HEK293 (cell line): ENCODE results near the gene RIPOR3.

ENCODE experiments used
- BCL11B ChIP-seq: fragments of 450-650 bp; formaldehyde crosslinking; IDR thresholded peaks from 2 replicates; pipeline ENCODE4 v1.5.1; 2016; ENCODE audit warnings: low read depth, missing biosample characterization, missing genetic modification characterization
- GFI1B ChIP-seq: fragments of 450-650 bp; formaldehyde crosslinking; IDR thresholded peaks from 2 replicates; pipeline ENCODE4 v1.5.1; 2016; ENCODE audit warnings: missing biosample characterization, missing genetic modification characterization
- HOXC10 ChIP-seq: sonication (generic); formaldehyde crosslinking; IDR thresholded peaks from 2 replicates; pipeline ENCODE4 v1.8.1; 2023; ENCODE audit warnings: mild to moderate bottlenecking, missing genetic modification reagents
- KLF7 ChIP-seq: fragments of 450-650 bp; formaldehyde crosslinking; IDR thresholded peaks from 2 replicates; pipeline ENCODE4 v1.5.1; 2016; ENCODE audit warnings: missing biosample characterization, missing genetic modification characterization, borderline replicate concordance
- KLF8 ChIP-seq: fragments of 450-650 bp; formaldehyde crosslinking; IDR thresholded peaks from 2 replicates; pipeline ENCODE4 v1.5.1; 2016; ENCODE audit warnings: missing biosample characterization, missing genetic modification characterization
- MYNN ChIP-seq: fragments of 450-650 bp; formaldehyde crosslinking; IDR thresholded peaks from 2 replicates; pipeline ENCODE4 v1.5.1; 2016; ENCODE audit warnings: missing biosample characterization, missing genetic modification characterization, borderline replicate concordance
- PRDM2 ChIP-seq: fragments of 450-650 bp; formaldehyde crosslinking; IDR thresholded peaks from 2 replicates; pipeline ENCODE4 v1.5.1; 2016; ENCODE audit warnings: missing biosample characterization, missing genetic modification characterization, borderline replicate concordance
- SP2 ChIP-seq: fragments of 450-650 bp; formaldehyde crosslinking; IDR thresholded peaks from 2 replicates; pipeline ENCODE4 v1.5.1; 2016; ENCODE audit warnings: missing biosample characterization, missing genetic modification characterization
- SP7 ChIP-seq: fragments of 450-650 bp; formaldehyde crosslinking; IDR thresholded peaks from 2 replicates; pipeline ENCODE4 v1.5.1; 2016; ENCODE audit warnings: missing biosample characterization, missing genetic modification characterization
- WT1 ChIP-seq: fragments of 450-650 bp; formaldehyde crosslinking; IDR thresholded peaks from 2 replicates; pipeline ENCODE4 v1.5.1; 2016; ENCODE audit warnings: missing biosample characterization, missing genetic modification characterization
- ZBTB20 ChIP-seq: fragments of 450-650 bp; formaldehyde crosslinking; IDR thresholded peaks from 2 replicates; pipeline ENCODE4 v1.5.1; 2016; ENCODE audit warnings: missing biosample characterization, missing genetic modification characterization
- ZBTB6 ChIP-seq: fragments of 450-650 bp; formaldehyde crosslinking; IDR thresholded peaks from 2 replicates; pipeline ENCODE4 v1.5.1; 2017; ENCODE audit warnings: missing biosample characterization, missing genetic modification characterization
- ZEB2 ChIP-seq: fragments of 450-650 bp; formaldehyde crosslinking; IDR thresholded peaks from 2 replicates; pipeline ENCODE4 v1.5.1; 2016; ENCODE audit warnings: missing biosample characterization, missing genetic modification characterization
- ZFHX2 ChIP-seq: fragments of 450-650 bp; formaldehyde crosslinking; conservative IDR thresholded peaks from 2 replicates; pipeline ENCODE4 v1.5.1; 2016; ENCODE audit warnings: missing biosample characterization, missing genetic modification characterization
- ZNF10 ChIP-seq: fragments of 450-650 bp; formaldehyde crosslinking; IDR thresholded peaks from 2 replicates; pipeline ENCODE4 v1.5.1; 2017; ENCODE audit warnings: missing biosample characterization, missing genetic modification characterization
- ZNF114 ChIP-seq: fragments of 450-650 bp; formaldehyde crosslinking; IDR thresholded peaks from 2 replicates; pipeline ENCODE4 v1.5.0; 2017; ENCODE audit warnings: missing biosample characterization, missing genetic modification characterization
- ZNF2 ChIP-seq: fragments of 450-650 bp; formaldehyde crosslinking; IDR thresholded peaks from 2 replicates; pipeline ENCODE4 v1.5.1; 2016; ENCODE audit warnings: missing biosample characterization, missing genetic modification characterization
- ZNF366 ChIP-seq: fragments of 450-650 bp; formaldehyde crosslinking; conservative IDR thresholded peaks from 2 replicates; pipeline ENCODE4 v1.5.1; 2016; ENCODE audit warnings: missing biosample characterization, missing genetic modification characterization
- ZNF394 ChIP-seq: fragments of 450-650 bp; formaldehyde crosslinking; IDR thresholded peaks from 2 replicates; pipeline ENCODE4 v1.5.1; 2016; ENCODE audit warnings: missing biosample characterization, missing genetic modification characterization, mild to moderate bottlenecking, moderate library complexity, borderline replicate concordance
- ZNF404 ChIP-seq: fragments of 450-650 bp; formaldehyde crosslinking; IDR thresholded peaks from 2 replicates; pipeline ENCODE4 v1.5.1; 2017; ENCODE audit warnings: missing biosample characterization, missing genetic modification characterization
- ZNF518A ChIP-seq: fragments of 450-650 bp; formaldehyde crosslinking; conservative IDR thresholded peaks from 2 replicates; pipeline ENCODE4 v1.5.1; 2016; ENCODE audit warnings: low read depth, missing biosample characterization, missing genetic modification characterization
- ZNF529 ChIP-seq: fragments of 450-650 bp; formaldehyde crosslinking; IDR thresholded peaks from 2 replicates; pipeline ENCODE4 v1.5.1; 2017; ENCODE audit warnings: missing genetic modification characterization, missing biosample characterization; ENCODE audit not compliant: insufficient replicate concordance
- ZNF561 ChIP-seq: fragments of 450-650 bp; IDR thresholded peaks from 2 replicates; pipeline ENCODE4 v1.5.1; 2018; ENCODE audit warnings: missing biosample characterization, missing genetic modification characterization, borderline replicate concordance
- ZNF580 ChIP-seq: fragments of 450-650 bp; formaldehyde crosslinking; IDR thresholded peaks from 2 replicates; pipeline ENCODE4 v1.5.1; 2016; ENCODE audit warnings: missing biosample characterization, missing genetic modification characterization
- ZNF626 ChIP-seq: fragments of 450-650 bp; sonication (Bioruptor Pico); formaldehyde crosslinking; IDR thresholded peaks from 2 replicates; pipeline ENCODE4 v1.5.1; 2018; ENCODE audit warnings: missing biosample characterization, missing genetic modification characterization, inconsistent platforms
- ZNF701 ChIP-seq: fragments of 450-650 bp; formaldehyde crosslinking; IDR thresholded peaks from 2 replicates; pipeline ENCODE4 v1.5.1; 2016; ENCODE audit warnings: missing biosample characterization, missing genetic modification characterization
- ZNF707 ChIP-seq: fragments of 450-650 bp; formaldehyde crosslinking; IDR thresholded peaks from 2 replicates; pipeline ENCODE4 v1.5.1; 2016; ENCODE audit warnings: missing biosample characterization, missing genetic modification characterization
- ZNF747 ChIP-seq: fragments of 450-650 bp; formaldehyde crosslinking; IDR thresholded peaks from 2 replicates; pipeline ENCODE4 v1.5.1; 2016; ENCODE audit warnings: missing biosample characterization, missing genetic modification characterization
- ZNF76 ChIP-seq: fragments of 450-650 bp; formaldehyde crosslinking; IDR thresholded peaks from 2 replicates; pipeline ENCODE4; 2016; ENCODE audit warnings: low read depth, missing biosample characterization, missing genetic modification characterization, borderline replicate concordance
- ZNF776 ChIP-seq: fragments of 450-650 bp; formaldehyde crosslinking; IDR thresholded peaks from 2 replicates; pipeline ENCODE4 v1.5.0; 2017; ENCODE audit warnings: missing biosample characterization, missing genetic modification characterization, borderline replicate concordance
- ZNF837 ChIP-seq: fragments of 450-650 bp; formaldehyde crosslinking; IDR thresholded peaks from 2 replicates; pipeline ENCODE4 v1.5.1; 2016; ENCODE audit warnings: missing biosample characterization, missing genetic modification characterization

Gene RIPOR3

GRCh38 chr20:50536333-50536732 lies 155.0 kb downstream of the RIPOR3 start (continued):
- no peak for TF ChIP-seq BCL11B (tag by site-specific recombination)
- peak; percentile 81; the same call in 1 of the 2 replicates for TF ChIP-seq ZNF561 (tag by site-specific recombination)
- no peak for TF ChIP-seq SP2 (tag by site-specific recombination)
- no peak for TF ChIP-seq ZNF518A (tag by site-specific recombination)
- no peak for TF ChIP-seq ZNF529 (tag by site-specific recombination)
- 0 out of 2 replicates have a peak, but pooled peaks have one; percentile 23 for TF ChIP-seq ZNF366 (tag by site-specific recombination)
- TF ChIP-seq ZNF10: no peak
- no peak for TF ChIP-seq ZNF776
- no peak for TF ChIP-seq ZNF114
- TF ChIP-seq ZNF626 (tag by site-specific recombination): no peak
- peak; percentile 76 for TF ChIP-seq ZEB2 (tag by site-specific recombination)
- TF ChIP-seq ZNF404 (tag by site-specific recombination): no peak
- no peak for TF ChIP-seq ZNF580 (tag by site-specific recombination)
- TF ChIP-seq MYNN (tag by site-specific recombination): no peak
- no peak for TF ChIP-seq ZNF394 (tag by site-specific recombination)
- no peak for TF ChIP-seq ZNF2 (tag by site-specific recombination)
- TF ChIP-seq ZNF837 (tag by site-specific recombination): no peak
- no peak for TF ChIP-seq HOXC10
- no peak for TF ChIP-seq ZNF701
- no peak for TF ChIP-seq ZBTB20 (tag by site-specific recombination)
- no peak for TF ChIP-seq GFI1B (tag by site-specific recombination)
- TF ChIP-seq ZNF747 (tag by site-specific recombination): no peak
- no peak for TF ChIP-seq PRDM2 (tag by site-specific recombination)
- peak; percentile 94 for TF ChIP-seq SP7 (tag by site-specific recombination)
- no peak for TF ChIP-seq ZBTB6
- TF ChIP-seq WT1 (tag by site-specific recombination): peak; percentile 96
- 0 out of 2 replicates have a peak, but pooled peaks have one; percentile 33 for TF ChIP-seq KLF8 (tag by site-specific recombination)
- TF ChIP-seq ZFHX2 (tag by site-specific recombination): no peak
- no peak for TF ChIP-seq ZNF76 (tag by site-specific recombination)
- no peak for TF ChIP-seq KLF7
- TF ChIP-seq ZNF707: no peak
